Skeletal muscle satellite cell (primary cell): Measurements from ENCODE around the gene ULBP3.
"Not testable (repeated sequence)": the region's sequence is repeated elsewhere in the genome, so short reads cannot be mapped to it uniquely, and the experiment has no call there.

Experiments
- H3K27me3 ChIP-seq: 2 replicates; pipeline ENCODE4 v1.7.0; 2013; ENCODE audit warnings: low read length; ENCODE audit not compliant: control insufficient read depth, insufficient read depth
- H3K36me3 ChIP-seq: 2 replicates; pipeline ENCODE4 v1.7.0; 2013; ENCODE audit warnings: mild to moderate bottlenecking, control low read depth, low read length; ENCODE audit not compliant: insufficient read depth
- H3K4me1 ChIP-seq: 2 replicates; pipeline ENCODE4 v1.7.0; 2013; ENCODE audit warnings: low read length; ENCODE audit not compliant: control insufficient read depth, insufficient read depth
- H3K4me2 ChIP-seq: 2 replicates; pipeline ENCODE4 v1.7.0; 2013; ENCODE audit warnings: mild to moderate bottlenecking, low read length
- H3K4me3 ChIP-seq: 2 replicates; pipeline ENCODE4 v1.7.0; 2013; ENCODE audit warnings: low read length
- H3K9ac ChIP-seq: 2 replicates; pipeline ENCODE4 v1.7.0; 2013; ENCODE audit warnings: mild to moderate bottlenecking, low read depth, low read length, moderate library complexity
- H3K9me3 ChIP-seq: replicated peaks from 2 replicates; pipeline ENCODE4 v1.7.0; 2013; ENCODE audit warnings: mild to moderate bottlenecking, control low read depth, low read length

ULBP3 gene

DNA sequence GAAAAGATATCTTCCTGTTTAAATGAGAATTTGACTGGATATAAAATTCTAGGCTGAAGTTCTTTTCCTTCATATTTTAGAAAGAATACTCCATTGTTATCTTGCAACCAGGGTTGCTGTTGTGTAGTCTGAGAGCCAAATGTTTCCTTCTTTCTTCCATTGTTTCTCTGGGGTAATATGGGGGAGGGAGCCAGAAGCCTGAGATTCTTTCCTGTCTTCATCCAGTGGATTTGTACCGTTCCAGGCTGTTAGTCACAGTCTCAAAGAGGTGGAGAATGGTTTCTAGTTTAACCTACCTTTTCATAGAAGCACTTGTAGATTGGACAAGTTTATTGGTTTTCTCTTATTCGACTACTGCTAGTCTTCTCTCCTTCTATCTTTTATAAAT lies 6.1 kb upstream of the ULBP3 start:
- no peak overlapping the region for H3K4me3 ChIP-seq
- no peak overlapping the region for H3K9ac ChIP-seq
- peaks cover 28% of the 10 kb centered on the region for H3K27me3 ChIP-seq
- H3K4me2 ChIP-seq: no peak overlapping the region
- no peaks in the 10 kb centered on the region for H3K36me3 ChIP-seq
- peaks cover 6% of the 10 kb centered on the region for H3K4me1 ChIP-seq
- H3K9me3 ChIP-seq: no peaks in the 10 kb centered on the region

- H3K4me1 ChIP-seq, H3K4me2 ChIP-seq, H3K9ac ChIP-seq, H3K9me3 ChIP-seq, H3K4me3 ChIP-seq, H3K36me3 ChIP-seq: not testable (repeated sequence)
- peaks cover 28% of the 10 kb centered on the region for H3K27me3 ChIP-seq
These were observed 5.6 kb upstream of the ULBP3 start for GRCh38 chr6:150074396-150075033.

GRCh38 chr6:150072201-150072600 lies 3.3 kb upstream of the ULBP3 start:
- peak overlapping the region; percentile 41 for H3K4me2 ChIP-seq
- H3K9ac ChIP-seq: no peak overlapping the region
- no peaks in the 10 kb centered on the region for H3K9me3 ChIP-seq
- no peaks in the 10 kb centered on the region for H3K36me3 ChIP-seq
- H3K4me3 ChIP-seq: no peak overlapping the region
- peaks cover 15% of the 10 kb centered on the region for H3K4me1 ChIP-seq
- peaks cover 25% of the 10 kb centered on the region for H3K27me3 ChIP-seq

DNA sequence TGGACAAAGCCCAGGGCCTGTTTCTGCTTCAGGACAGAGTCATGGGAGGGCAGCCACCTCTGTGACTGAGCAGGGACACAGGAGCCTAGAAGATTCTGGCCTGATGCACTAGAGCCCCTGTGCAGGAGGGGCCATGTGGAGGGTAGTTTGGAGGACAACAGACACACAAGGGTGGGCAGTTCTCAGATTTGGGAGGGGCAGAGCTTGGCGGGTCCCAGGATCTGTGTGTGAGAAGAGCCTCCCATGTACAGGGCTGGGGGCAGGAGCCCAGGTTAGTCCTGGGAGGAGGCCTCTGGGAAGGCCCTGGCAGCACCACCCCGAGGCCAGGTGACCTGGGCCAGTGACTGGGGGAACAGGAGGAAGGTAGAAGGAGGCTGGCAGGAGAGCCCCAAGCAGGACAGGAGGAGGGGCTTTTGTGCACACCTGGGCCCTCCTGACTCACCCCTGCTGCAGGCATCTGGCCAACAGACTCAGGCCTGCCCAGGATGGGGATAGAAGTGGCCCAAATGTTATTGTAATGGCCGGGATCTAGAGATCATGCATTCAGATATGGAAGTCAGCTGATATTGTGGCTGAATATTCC lies 1.4 kb upstream of the ULBP3 start:
- no peak overlapping the region for H3K4me3 ChIP-seq
- H3K36me3 ChIP-seq: peaks cover 3% of the 10 kb centered on the region
- no peaks in the 10 kb centered on the region for H3K9me3 ChIP-seq
- peaks cover 10% of the 10 kb centered on the region for H3K27me3 ChIP-seq
- H3K4me1 ChIP-seq: peaks cover 15% of the 10 kb centered on the region
- H3K4me2 ChIP-seq: no peak overlapping the region
- H3K9ac ChIP-seq: no peak overlapping the region

GRCh38 chr6:150069706-150070105 lies 785 bp upstream of the ULBP3 start:
- Histone ChIP-seq H3K27me3 (peaks cover 10% of the 10 kb centered on the region), H3K4me3 (no peak overlapping the region), H3K4me1 (peaks cover 15% of the 10 kb centered on the region), H3K4me2 (peak overlapping the region; percentile 83), H3K9me3 (no peaks in the 10 kb centered on the region), H3K36me3 (peaks cover 8% of the 10 kb centered on the region), H3K9ac (no peak overlapping the region)

DNA sequence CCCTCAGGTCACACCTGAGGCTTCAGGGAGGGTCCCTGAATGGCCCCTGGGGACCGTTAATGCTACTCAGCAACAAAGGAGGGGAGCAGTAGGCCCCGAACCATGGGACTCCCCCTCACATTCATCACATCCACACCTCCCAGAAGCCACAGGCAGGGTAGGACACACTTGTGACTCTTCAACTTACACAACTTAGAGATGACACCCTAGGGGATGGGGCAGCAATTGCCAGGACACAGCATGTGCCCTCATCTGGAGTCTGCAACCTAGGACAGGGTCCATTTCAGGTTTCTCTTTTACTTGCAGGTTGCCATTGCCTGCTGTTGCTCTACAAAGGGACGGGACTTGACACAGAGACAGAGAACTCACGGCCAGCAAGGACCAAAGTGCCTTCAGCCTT lies 770 bp downstream of the ULBP3 start:
- Histone ChIP-seq H3K27me3 (peaks cover 3% of the 10 kb centered on the region), H3K9me3 (no peaks in the 10 kb centered on the region), H3K9ac (peak overlapping the region; percentile 88)

DNA sequence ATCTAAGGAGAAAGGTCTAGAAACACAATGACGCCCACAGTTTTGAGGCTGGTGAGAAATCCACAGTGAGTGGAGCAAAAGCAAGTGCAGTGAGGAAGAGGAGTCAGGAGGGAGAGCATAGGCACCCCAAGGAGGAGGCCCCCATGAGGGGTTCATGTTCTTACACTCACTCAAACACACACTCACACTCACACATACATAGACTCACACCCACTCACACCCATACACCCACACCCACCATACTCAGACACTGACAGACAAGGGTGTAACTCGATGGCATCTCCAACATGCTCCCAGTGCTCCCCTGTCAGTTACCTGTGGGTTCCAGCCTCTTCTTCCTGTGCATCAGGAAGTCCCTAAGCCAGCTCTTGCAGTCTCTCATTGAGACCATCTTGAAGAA lies 3.8 kb downstream of the ULBP3 start:
- H3K9ac ChIP-seq: no peak overlapping the region
- H3K4me2 ChIP-seq: no peak overlapping the region
- H3K4me1 ChIP-seq: peaks cover 8% of the 10 kb centered on the region
- H3K4me3 ChIP-seq: no peak overlapping the region
- peaks cover 13% of the 10 kb centered on the region for H3K36me3 ChIP-seq
- H3K9me3 ChIP-seq: no peaks in the 10 kb centered on the region
- H3K27me3 ChIP-seq: no peaks in the 10 kb centered on the region

More for the DNA sequence above, 770 bp downstream of the ULBP3 start:
- Histone ChIP-seq H3K4me1 (peaks cover 15% of the 10 kb centered on the region), H3K4me2 (peak overlapping the region; percentile 83), H3K36me3 (peaks cover 8% of the 10 kb centered on the region), H3K4me3 (peak overlapping the region; percentile 92)

DNA sequence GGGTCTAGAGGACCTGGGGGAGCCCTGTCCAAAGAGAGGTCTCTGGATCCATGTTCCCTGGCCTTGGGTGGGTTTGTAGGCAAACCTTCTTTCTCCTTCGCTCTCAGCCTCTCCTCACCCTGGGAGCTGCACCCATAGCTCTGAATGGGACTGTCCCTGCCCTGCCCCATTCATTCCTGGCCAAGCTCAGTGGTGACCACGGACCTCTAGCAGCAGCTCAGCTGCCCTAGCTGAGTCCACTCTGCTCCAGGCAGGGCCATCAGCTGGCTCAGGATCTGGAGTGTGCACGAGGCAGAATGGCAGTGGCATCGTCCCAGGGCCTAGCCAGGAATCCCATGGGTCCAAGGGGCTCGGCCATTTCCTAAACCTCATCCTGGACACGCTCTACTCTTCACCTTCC lies 5.3 kb downstream of the ULBP3 start:
- no peak overlapping the region for H3K9ac ChIP-seq
- H3K4me2 ChIP-seq: no peak overlapping the region
- no peak overlapping the region for H3K4me3 ChIP-seq
- H3K36me3 ChIP-seq: peaks cover 13% of the 10 kb centered on the region
- H3K4me1 ChIP-seq: peaks cover 8% of the 10 kb centered on the region
- no peaks in the 10 kb centered on the region for H3K9me3 ChIP-seq
- H3K27me3 ChIP-seq: no peaks in the 10 kb centered on the region

DNA sequence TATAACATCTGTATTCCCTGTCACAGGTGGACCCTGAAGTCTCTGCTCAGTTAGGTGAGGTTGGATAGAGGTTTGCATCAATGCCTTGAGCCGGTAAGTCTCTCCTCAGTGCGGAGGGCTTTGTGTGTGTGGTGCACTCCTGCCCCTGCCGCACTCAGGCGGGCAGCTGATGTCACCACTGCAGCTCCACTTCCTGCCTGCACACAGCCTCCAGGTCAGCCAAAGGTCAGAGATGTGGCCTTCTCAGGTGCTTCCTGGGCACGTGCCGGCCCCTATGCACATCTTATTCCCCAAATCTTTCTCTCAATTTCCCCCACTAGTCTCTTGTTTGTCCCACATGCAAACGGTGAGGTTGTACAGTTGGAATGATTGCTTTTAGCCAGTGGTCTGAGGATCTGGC lies 8.9 kb downstream of the ULBP3 start:
- peaks cover 21% of the 10 kb centered on the region for H3K27me3 ChIP-seq
- H3K9me3 ChIP-seq, H3K4me1 ChIP-seq, H3K9ac ChIP-seq, H3K36me3 ChIP-seq, H3K4me2 ChIP-seq, H3K4me3 ChIP-seq: not testable (repeated sequence)

GRCh38 chr6:150058986-150059385 lies 9.9 kb downstream of the ULBP3 start:
- Histone ChIP-seq H3K9ac (no peak overlapping the region), H3K4me1 (no peaks in the 10 kb centered on the region), H3K27me3 (peaks cover 31% of the 10 kb centered on the region), H3K9me3 (no peaks in the 10 kb centered on the region), H3K4me3 (no peak overlapping the region), H3K4me2 (no peak overlapping the region), H3K36me3 (peaks cover 5% of the 10 kb centered on the region)

GRCh38 chr6:150058231-150058792 lies 10.6 kb downstream of the ULBP3 start:
- Histone ChIP-seq H3K4me3 (no peak overlapping the region), H3K4me2 (no peak overlapping the region), H3K4me1 (no peaks in the 10 kb centered on the region), H3K9ac (no peak overlapping the region), H3K9me3 (no peaks in the 10 kb centered on the region), H3K27me3 (peaks cover 38% of the 10 kb centered on the region), H3K36me3 (peaks cover 5% of the 10 kb centered on the region)

DNA sequence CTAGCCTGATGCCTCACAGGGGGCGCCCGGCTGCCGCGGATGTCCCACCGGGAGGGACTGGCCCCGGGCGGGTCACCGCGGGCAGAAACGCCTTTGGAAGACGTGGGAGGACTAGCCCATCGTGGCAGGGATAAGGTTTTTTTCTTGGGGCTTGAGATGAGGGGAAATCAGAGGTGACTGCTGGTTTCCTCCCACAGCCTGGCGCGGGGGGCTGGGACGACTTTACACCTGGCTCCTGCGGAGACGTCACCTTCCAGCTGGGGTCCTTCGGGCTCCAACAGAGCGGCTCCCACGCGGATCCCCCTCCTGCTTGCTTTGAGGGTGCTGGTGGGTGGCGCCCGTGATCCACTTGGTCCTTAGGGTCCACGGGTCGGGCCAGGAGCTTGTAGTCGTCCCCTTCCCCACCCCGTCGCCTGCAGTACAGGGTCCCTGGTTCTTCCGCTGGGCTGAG lies 11.4 kb downstream of the ULBP3 start:
- no peaks in the 10 kb centered on the region for H3K9me3 ChIP-seq
- peaks cover 5% of the 10 kb centered on the region for H3K36me3 ChIP-seq
- no peaks in the 10 kb centered on the region for H3K4me1 ChIP-seq
- no peak overlapping the region for H3K4me3 ChIP-seq
- no peak overlapping the region for H3K4me2 ChIP-seq
- peaks cover 45% of the 10 kb centered on the region for H3K27me3 ChIP-seq
- no peak overlapping the region for H3K9ac ChIP-seq
